HG03521 (cell line): ENCODE data around the gene MTUS2.

Source experiments
- ATAC-seq: cut with Tn5 transposase; IDR thresholded peaks from one replicate; pipeline ENCODE4 v1.9.1; 2021; ENCODE audit warnings: mild to moderate bottlenecking, moderate library complexity; ENCODE audit not compliant: unreplicated experiment

MTUS2 gene

DNA sequence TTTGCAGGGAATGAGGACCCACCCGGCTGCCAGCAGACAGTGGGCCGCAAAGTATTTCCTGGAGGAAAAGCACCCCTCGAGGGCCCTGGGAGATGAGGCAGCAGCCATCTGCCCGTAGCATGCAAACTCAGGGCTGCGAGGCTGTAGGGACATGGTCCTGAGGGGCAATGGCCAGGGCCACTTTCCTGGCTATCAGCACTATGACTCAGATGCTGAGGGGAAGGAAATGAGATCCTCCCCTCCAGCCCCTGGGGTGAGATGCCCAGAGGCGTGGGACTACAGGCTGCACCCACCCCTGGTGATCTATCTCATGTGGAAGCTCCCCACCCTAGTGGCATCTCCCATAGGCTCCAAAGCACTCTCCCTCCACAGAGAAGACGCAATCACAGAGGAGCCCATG lies 695.2 kb downstream of the MTUS2 start:
- no peak for ATAC-seq

- ATAC-seq, result no peak
Measured at GRCh38 chr13:29516012-29516411, 695.9 kb downstream of the MTUS2 start.

DNA sequence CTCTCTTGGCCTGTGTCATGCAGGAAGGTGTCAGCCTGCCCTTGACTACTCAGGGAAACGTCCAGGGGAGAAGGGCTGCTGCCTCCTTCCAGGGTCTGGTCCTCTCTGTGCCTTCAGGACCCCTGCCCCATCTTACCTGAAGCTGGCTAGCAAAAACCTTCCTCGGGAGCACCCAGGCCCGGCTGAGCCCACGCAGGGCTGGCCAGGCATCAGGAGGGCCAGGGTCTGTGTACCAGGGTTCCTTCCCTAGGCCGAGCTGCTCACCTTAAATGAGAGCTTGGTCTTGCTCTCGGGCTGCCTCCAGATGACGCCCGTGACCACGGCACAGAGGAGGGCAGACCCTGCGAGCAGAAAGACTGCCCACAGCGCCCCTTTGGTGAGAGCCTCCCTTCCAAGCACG lies 696.7 kb downstream of the MTUS2 start:
- ATAC-seq, result no peak

GRCh38 chr13:29519921-29520320 lies 699.8 kb downstream of the MTUS2 start:
- ATAC-seq, result no peak

GRCh38 chr13:29520671-29521070 lies 700.5 kb downstream of the MTUS2 start:
- no peak for ATAC-seq

GRCh38 chr13:29521336-29521735 lies 701.2 kb downstream of the MTUS2 start:
- no peak for ATAC-seq

GRCh38 chr13:29522044-29522685 lies 702.0 kb downstream of the MTUS2 start:
- no peak for ATAC-seq

DNA sequence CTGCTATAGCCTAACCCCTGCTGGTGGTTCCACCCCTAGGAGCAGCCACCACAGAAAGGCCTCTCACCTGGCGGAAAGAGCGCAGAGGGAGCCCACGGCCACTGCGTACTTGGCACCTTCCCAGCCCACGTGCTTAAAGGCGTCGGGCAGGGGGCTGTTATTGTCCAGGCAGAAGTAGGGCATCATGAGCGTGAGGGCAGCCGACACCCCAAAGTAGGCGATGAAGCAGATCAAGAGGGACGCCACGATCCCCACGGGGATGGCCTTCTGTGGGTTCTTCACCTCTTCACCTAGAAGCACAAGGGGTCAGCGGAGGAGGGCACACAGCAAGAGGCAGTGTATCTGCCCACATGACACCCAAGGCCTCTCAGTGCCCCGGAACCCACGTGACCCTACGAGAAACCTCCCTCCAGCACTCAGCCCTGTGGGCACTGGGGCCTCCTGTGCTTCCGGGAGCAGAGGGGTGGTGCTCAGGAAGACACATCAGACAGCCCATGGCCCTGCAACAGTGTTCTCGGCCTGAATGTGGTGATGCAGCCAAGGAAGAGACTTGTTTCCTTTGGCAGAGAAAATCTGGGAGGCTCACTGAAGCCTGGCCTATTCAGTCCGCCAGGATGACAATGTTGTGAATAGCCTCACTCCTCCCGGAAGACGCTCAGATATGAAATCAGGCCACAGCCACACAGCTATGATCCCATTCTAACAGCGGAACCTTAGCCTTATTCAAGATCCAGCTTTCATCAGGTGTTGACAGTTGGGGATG lies 703.2 kb downstream of the MTUS2 start:
- no peak for ATAC-seq

GRCh38 chr13:29524176-29524575 lies 704.0 kb downstream of the MTUS2 start:
- no peak for ATAC-seq

DNA sequence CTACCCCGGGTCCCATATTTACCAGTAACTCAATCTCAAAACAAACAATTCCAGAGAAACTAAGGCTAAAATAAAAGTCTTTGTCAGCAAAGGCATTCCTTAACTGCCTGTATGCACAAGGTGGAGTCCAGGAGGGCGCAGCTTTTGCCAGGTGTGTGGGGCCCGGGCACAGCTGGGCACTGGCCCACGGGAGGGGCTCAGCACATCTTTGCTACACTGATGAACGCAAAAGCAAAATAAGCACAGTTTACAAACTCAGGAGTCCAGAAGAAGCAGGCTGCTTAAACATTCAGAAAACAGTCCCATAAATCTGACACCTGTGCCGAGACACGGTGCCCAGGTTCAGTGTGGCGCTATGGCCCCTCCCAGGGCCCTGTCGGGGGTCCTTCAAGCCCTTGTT lies 704.5 kb downstream of the MTUS2 start:
- ATAC-seq, result no peak

DNA sequence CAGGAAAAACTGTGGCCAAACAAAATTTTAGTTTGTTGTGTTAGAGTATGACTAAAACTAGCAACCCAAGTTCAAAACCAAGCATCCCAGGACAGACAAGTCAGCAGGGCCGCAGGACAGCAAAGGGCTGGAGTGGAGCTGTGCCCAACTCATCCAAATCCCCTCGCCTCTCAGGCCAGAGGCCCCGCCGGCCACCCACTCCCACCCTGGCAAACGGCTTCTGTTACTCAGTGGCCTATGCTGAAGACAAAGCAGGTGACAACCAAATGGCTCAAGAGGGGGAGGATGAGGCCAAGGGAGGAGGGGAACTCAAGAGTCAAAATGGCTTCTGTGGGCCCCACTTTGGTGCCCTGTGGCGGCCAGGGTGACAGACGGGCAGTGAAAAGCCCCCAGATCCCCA lies 705.6 kb downstream of the MTUS2 start:
- no peak for ATAC-seq

DNA sequence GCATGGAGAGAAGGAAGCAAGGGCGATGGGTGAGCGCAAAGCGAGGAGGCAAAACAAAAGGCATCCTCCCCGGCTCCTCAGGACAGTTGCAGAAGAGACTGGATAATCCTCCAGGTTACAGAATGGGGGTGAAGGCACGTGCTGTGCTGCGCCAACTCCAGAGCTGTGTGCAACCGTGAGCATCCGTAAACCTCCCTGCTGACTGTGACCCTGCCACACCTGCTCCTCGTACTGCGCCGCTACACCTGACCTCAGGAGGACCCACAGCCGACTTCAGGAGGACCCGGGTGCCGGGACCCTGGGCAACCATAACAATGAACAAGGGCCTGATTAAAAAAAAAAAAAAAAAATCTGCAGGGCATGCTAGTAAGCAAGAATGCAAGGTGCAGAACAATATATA lies 706.6 kb downstream of the MTUS2 start:
- no peak for ATAC-seq

- ATAC-seq, result no peak
Measured at GRCh38 chr13:29527511-29527910, 707.4 kb downstream of the MTUS2 start.

- ATAC-seq, result no peak
Measured at GRCh38 chr13:29527916-29528315, 707.8 kb downstream of the MTUS2 start.

- no peak for ATAC-seq
Measured at GRCh38 chr13:29529754-29530153, 709.6 kb downstream of the MTUS2 start.

- ATAC-seq, result no peak
Measured at GRCh38 chr13:29530901-29531300, 710.8 kb downstream of the MTUS2 start.

GRCh38 chr13:29532116-29532515 lies 712.0 kb downstream of the MTUS2 start:
- no peak for ATAC-seq

GRCh38 chr13:29532821-29533220 lies 712.7 kb downstream of the MTUS2 start:
- no peak for ATAC-seq

GRCh38 chr13:29534083-29534482 lies 713.9 kb downstream of the MTUS2 start:
- no peak for ATAC-seq

DNA sequence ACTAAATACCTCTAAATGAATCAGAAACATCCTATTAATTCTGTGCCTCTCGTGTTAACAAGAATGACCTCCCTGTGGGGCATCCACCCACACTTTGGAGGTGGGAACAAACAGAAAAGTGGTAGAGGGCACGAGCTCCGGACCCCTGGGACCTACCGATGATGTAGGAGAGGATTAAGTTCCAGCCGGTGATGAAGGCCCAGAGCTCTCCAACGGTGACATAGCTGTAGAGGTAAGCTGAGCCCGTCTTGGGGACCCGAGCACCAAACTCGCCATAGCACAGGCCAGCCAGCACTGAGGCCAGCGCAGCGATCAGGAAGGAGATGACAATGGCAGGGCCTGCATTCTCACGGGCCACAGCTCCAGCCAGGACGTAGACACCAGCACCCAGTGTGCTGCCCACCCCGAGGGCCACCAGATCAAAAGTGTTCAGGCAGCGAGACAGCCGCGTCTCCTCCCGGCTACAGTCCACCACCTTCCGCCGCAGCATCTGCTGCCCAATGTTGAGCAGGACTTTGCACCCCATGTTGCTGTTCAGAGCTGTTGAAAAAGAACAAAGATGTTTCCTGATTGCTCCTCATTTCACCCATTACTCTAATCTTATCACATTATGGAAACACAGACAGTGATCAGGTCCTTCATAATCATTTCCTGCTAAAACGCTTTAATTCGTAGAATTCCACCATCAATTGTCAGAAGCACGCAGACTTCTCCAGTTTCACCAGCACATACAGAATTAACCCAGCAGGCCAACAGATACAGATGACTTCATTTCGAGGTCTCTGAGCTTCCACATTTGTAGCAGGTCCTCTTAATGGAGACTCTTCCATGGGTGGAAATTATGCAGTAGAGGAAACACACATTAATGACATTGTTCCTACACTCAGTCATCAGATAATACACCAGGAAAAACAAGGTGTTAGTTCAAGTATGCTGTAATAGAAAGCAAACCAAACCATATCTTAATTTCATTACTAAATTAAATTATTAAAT lies 715.8 kb downstream of the MTUS2 start:
- no peak for ATAC-seq

DNA sequence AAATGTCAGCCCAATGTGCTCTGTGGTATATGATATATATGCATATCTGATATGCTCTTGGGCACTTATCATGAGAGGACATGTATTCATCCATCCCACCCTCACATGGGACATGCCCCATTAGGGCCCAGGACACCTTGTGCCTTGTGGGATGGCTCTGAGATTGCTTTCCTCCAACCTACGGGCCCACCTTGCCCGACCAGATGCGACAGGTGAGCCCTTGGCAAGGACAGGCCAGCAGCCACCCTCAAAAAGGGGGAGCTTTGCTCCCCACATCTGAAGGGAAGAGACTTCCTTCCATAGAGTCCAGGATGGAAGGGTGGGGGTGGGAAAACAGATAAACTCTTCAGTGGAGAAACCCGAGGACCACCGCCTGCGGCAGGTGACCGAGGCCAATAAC lies 716.7 kb downstream of the MTUS2 start:
- no peak for ATAC-seq
